ENCODE data around the gene RSPO4. TPM values are rescaled to one million over a fixed set of nuclear protein-coding genes. Genes with fewer than 3 reads are reported as not detected.
"Not testable (repeated sequence)": the region's sequence is repeated elsewhere in the genome, so short reads cannot be mapped to it uniquely, and the experiment has no call there.

Gene RSPO4
- total RNA-seq, 2 experiments from 2014 or later = not detected

DNA sequence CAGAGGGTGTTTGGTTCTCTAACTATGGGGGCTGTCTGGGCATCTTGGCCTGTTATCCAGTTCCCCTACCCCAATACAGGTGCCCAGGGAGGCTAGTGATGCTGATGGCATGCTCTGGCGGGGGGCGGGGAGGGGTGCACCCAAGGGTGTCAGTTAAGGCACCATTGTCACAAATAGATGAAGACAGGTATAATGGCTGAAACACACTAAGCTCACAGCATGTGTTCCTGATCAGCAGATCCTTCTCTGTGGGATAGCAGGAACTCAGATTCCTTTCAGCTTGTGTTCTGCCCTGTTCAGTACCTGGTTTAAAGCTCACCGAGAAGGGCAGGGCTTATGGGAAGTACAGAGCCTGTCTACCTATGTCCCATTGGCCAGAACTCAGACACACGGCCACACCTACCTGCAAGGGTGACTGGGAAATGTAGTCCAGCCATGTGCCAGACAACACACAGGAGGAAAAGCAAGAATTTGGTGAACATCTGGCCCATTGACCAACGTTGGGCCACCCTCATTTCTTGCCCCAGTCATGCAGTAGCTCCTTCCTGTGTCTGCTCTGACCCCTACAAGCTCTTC, 3.4 kb upstream of the RSPO4 start:
- POLR2A ChIA-PET = no interaction called here
- CTCF ChIA-PET = no interaction called here

- POLR2A ChIA-PET = no interaction called here
- CTCF ChIA-PET = no interaction called here
Measured at GRCh38 chr20:1003920-1004697, 2.0 kb upstream of the RSPO4 start.

GRCh38 chr20:1002682-1003561, 811 bp upstream of the RSPO4 start:
- POLR2A ChIA-PET = no interaction called here
- CTCF ChIA-PET = no interaction called here

GRCh38 chr20:1001116-1001515, 995 bp downstream of the RSPO4 start:
- CTCF ChIA-PET = no interaction called here
- POLR2A ChIA-PET = no interaction called here

- POLR2A ChIA-PET = no interaction called here
Measured at GRCh38 chr20:998231-998830, 3.8 kb downstream of the RSPO4 start.

GRCh38 chr20:997486-997885, 4.6 kb downstream of the RSPO4 start:
- ChIA-PET CTCF (no interaction called here), POLR2A (no interaction called here)

More at GRCh38 chr20:998231-998830, 3.8 kb downstream of the RSPO4 start:
- CTCF ChIA-PET = no interaction called here

- ChIA-PET CTCF (interaction anchor here (0.6 kb wide), 1 partner anchor 55 kb away, joined by 3 read pairs; no protein-coding TSS in a partner anchor), POLR2A (no interaction called here)
Measured at GRCh38 chr20:997016-997415, 5.1 kb downstream of the RSPO4 start.

DNA sequence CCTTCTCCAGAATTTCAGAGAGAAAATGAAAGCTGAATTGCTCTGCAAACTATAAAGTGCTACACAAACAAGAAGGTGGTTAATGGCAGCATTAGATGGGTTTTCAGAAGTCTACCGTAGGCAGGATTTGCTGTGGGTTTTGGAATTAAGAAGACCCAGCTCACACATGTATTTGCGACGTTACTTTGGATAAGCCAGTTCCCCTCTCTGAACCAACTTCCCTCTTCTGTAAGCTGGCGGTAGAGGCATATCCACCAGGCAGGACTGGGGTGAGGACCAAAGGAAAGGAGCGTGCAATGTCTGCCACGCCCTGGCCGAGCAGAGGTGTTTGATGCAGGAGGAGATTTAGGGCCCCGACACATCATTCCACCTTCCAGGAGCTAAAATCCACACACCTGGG, 6.9 kb downstream of the RSPO4 start:
- ChIA-PET CTCF (no interaction called here), POLR2A (no interaction called here)

GRCh38 chr20:992801-993535, 9.1 kb downstream of the RSPO4 start:
- ChIA-PET CTCF (no interaction called here), POLR2A (no interaction called here)

DNA sequence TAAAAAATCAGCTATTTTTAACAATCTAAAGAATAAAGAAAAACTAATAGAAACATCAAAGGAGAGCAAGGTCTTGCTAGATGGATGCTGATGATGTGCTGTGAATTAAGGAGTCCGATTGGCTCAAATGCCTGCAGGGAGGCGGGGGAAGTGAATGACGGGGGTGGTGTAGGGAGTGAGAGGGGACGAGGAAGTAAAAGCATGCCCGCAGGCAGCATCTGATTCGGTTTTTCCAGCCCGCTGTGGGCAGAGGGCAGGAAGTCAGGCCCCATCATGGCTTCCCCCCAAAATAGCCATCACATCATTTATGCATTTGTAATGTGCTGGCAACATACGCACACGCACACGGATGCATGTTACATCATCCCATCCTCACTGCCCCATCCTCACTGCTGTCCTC, 10.3 kb downstream of the RSPO4 start:
- ChIA-PET POLR2A (no interaction called here), CTCF (no interaction called here)

DNA sequence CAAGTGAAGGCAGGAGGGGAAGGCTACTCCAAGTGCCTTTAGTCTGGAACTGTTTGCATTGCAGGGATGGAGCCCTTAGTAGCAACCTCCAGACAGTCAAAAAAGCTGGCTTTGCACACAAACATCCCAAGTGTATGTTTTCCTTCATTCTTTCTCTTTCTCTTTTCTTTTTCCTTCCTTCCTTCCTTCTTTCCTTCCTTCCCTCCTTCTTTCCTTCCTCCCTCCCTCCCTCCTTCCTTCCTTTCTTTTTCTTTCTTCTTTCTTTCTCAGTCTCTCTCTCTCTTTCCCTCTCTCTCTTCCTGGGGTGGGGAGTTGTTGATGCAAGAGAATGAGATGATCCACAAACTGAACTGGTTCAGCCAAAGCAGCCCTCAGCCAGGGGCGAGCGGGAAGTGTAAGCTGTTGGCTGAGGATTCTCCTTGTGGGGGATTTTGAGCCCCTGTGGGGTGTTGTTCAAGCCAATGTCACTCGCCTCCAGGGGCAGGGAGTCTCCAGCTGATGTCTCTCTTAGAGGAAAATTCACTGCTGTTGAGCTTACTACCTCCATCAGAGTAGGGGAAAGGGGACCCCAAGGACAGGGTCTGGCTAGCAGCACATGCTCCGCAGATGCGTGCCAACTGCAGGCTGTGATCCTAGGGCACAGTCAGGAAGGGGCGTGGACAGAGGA, 11.7 kb downstream of the RSPO4 start:
- ChIA-PET CTCF (no interaction called here), POLR2A (no interaction called here)

DNA sequence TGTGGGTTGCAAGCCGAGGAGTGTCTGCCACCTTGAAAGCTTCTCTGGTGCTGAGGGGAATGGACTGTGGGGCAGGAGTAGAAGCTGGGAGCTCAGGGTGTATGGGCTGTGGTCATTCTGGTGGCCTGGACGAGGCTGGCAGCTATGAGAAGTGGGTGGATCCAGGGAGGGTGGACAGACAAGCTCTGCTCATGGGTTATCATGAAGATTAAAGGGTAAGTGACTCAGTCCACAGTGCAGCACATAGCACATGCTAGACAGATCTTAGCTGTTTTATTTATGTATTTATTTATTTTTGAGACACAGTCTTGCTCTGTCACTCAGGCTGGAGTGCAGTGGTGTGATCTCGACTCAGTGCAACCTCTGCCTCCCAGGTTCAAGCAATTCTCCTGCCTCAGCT, 13.8 kb downstream of the RSPO4 start:
- POLR2A ChIA-PET = no interaction called here
- CTCF ChIA-PET = no interaction called here

DNA sequence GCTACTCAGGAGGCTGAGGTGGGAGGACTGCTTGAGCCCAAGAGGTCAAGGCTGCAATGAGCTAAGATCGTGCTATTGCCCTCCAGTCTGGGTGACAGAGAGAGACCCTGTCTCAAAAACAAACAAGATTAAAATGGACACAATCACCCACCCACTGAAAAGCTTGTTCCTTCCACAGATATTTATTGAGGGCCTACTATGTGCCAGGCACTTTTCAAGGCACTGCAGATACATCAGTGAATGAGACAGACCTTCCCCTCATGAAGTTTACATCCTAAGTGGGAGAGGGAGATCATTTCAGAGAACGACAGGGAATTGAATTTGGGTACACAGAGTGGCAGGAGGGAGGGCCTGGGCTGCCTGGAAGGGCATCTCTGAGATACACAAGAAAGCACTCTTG, 14.4 kb downstream of the RSPO4 start:
- POLR2A ChIA-PET = no interaction called here

GRCh38 chr20:986733-987355, 15.3 kb downstream of the RSPO4 start:
- CTCF ChIA-PET = interaction anchor here (1.2 kb wide), 1 partner anchor 13 kb away, joined by 3 read pairs; no protein-coding TSS in a partner anchor
- POLR2A ChIA-PET = no interaction called here

More for the DNA sequence above, 14.4 kb downstream of the RSPO4 start:
- CTCF ChIA-PET = no interaction called here

DNA sequence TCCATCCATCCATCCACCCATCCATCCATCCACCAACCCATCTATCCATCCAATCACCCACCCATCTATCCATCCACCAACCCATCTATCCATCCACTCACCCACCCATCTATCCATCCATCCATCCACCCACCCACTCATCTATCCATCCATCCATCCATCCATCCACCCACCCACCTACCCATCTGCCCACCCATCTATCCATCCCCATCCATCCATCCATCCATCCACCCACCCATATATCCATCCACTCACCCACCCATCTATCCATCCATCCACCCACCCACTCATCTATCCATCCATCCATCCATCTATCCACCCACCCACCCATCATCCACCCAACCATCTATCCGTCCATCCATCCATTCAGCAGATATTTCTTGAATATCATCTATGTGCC, 17.1 kb downstream of the RSPO4 start:
- CTCF ChIA-PET, POLR2A ChIA-PET: not testable (repeated sequence)

GRCh38 chr20:982754-983153, 19.4 kb downstream of the RSPO4 start:
- POLR2A ChIA-PET = no interaction called here
- CTCF ChIA-PET = interaction anchor here (1.3 kb wide), 1 partner anchor 27 kb away, joined by 7 read pairs; no protein-coding TSS in a partner anchor

DNA sequence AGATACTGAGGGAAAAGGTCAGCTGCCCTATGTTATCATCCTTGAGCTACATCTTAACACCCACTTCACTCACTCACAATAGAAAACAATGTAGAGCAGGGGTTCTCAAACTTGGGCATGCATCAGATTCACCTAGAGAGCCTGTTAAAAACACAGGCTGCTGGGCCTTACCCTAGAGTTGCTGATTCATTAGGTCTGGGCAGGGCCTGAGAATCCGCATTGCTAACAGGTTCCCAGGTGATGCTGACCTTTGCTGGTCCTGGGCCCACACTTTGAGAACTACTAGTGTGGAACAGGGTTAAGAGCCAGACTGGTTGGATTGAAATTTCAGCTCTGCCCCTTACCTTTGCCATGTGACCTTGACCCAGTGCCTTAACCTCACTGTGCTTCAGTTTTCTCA, 25.1 kb downstream of the RSPO4 start:
- ChIA-PET POLR2A (no interaction called here), CTCF (no interaction called here)

DNA sequence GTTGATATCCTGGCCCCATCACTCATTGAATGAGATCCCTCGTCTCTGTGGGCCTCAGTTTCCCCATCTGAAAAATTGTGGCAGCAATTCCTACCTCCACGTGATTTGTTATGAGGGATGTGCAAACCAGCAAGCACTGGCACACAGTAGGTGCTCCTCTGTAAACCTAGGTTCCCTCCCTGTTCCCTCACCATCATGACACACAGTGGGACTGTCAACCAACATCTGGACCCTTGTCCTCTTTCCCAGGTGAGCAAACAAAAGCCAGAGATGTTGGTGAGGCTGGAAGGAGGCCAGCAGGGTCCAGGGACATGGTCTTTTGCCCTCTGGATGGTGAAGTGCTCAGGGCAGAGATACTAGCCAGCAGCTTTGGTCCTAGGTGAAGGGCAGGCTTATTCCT, 26.1 kb downstream of the RSPO4 start:
- ChIA-PET CTCF (no interaction called here), POLR2A (no interaction called here)

GRCh38 chr20:973785-974194, 28.3 kb downstream of the RSPO4 start:
- CTCF ChIA-PET = no interaction called here
- POLR2A ChIA-PET = no interaction called here

All from activated CD8-positive, alpha-beta memory T cell treated with anti-CD3 and anti-CD28 coated beads for 36 hours (primary cell).